ENCODE results near the gene PRRT4. TPM values are rescaled to one million over a fixed set of nuclear protein-coding genes. Genes with fewer than 3 reads are reported as not detected.

The PRRT4 gene
- total RNA-seq, 1 donor from 2014 or later: not detected

DNA sequence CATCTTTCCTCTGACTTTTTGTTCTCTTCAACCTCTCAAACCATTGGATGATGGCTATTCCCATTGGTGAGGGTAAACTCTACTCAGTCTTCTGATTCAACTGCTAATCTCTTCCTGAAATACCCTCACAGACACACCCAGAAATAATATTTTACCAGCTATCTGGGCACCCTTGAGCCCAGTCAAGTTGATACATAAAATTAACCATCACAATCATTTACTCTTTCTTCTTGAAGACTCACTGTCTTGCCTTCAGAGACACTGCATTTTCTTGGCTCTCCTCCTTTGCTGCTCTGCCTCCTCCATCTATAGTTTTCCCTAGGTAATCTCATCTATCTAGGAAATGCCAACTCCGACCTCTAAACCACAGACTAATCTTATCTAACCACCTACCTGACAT, 12.6 kb upstream of the PRRT4 start:
- Mint-ChIP-seq H3K36me3 (ENCODE audit: low read depth) (no peaks in the 10 kb centered on the region), H3K27me3 (peaks cover 12% of the 10 kb centered on the region), H3K4me1 (no peaks in the 10 kb centered on the region), H3K9me3 (peaks cover 3% of the 10 kb centered on the region), H3K27ac (no peak overlapping the region), H3K4me3 (no peak overlapping the region)
- ChIA-PET CTCF (interaction anchor here (0.5 kb wide), 1 partner anchor 14 kb away, joined by 3 read pairs; no protein-coding TSS in a partner anchor), POLR2A (interaction anchor here (0.6 kb wide), 1 partner anchor 707 kb away, joined by 8 read pairs; no protein-coding TSS in a partner anchor)
- intact Hi-C loops (cut with micrococcal nuclease): no loop called here
- ATAC-seq (ENCODE audit: low read depth) (no peak), DNase-seq (no peak)
- TF ChIP-seq, protein P1, sequence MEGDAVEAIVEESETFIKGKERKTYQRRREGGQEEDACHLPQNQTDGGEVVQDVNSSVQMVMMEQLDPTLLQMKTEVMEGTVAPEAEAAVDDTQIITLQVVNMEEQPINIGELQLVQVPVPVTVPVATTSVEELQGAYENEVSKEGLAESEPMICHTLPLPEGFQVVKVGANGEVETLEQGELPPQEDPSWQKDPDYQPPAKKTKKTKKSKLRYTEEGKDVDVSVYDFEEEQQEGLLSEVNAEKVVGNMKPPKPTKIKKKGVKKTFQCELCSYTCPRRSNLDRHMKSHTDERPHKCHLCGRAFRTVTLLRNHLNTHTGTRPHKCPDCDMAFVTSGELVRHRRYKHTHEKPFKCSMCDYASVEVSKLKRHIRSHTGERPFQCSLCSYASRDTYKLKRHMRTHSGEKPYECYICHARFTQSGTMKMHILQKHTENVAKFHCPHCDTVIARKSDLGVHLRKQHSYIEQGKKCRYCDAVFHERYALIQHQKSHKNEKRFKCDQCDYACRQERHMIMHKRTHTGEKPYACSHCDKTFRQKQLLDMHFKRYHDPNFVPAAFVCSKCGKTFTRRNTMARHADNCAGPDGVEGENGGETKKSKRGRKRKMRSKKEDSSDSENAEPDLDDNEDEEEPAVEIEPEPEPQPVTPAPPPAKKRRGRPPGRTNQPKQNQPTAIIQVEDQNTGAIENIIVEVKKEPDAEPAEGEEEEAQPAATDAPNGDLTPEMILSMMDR (IDR thresholded peaks at IDR 0.05): no peak

DNA sequence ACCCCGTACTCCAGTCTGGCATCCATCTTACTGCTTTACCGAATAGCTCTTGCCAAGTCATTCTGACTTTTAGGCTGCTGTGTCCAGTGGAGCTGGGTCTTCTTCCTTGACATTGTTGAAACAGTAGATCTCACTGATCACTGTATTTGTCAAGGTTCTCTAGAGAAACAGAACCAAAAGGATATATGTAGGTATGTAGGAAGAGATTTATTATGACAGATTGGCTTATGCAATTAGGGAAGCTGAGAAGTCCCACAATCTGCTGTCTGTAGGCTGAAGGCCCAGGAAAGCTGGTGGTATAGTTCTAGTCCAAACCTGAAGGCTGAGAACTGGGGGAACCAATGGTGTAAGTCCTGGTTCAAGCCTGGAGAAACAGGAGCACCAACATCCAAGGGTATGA, 12.1 kb upstream of the PRRT4 start:
- ChIA-PET POLR2A (no interaction called here), CTCF (interaction anchor here (0.5 kb wide), 1 partner anchor 14 kb away, joined by 3 read pairs; no protein-coding TSS in a partner anchor)
- ATAC-seq (ENCODE audit: low read depth): no peak
- no peak for DNase-seq
- intact Hi-C loops (cut with micrococcal nuclease): no loop called here
- Mint-ChIP-seq H3K36me3 (ENCODE audit: low read depth) (no peaks in the 10 kb centered on the region), H3K9me3 (peaks cover 3% of the 10 kb centered on the region), H3K27me3 (peaks cover 13% of the 10 kb centered on the region), H3K4me3 (no peak overlapping the region), H3K27ac (no peak overlapping the region), H3K4me1 (no peaks in the 10 kb centered on the region)
- TF ChIP-seq, protein P1 (IDR thresholded peaks at IDR 0.05): no peak

DNA sequence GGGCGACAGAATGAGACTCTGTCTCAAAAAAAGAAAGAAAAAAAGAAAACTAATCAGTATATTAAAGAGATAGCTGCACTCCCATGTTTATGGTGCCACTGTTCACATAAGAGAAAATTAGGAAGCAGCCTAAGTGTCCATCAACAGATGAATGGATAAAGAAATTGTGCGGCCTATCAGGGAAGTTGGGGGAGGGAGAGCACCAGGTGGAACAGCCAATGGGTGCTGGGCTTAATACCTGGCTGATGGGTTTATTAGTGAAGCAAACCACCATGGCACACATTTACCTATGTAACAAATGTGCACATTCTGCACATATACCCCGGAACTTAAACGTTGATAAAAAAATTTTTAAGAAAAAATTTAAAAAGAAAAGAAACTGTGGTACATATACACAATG, 9.0 kb upstream of the PRRT4 start:
- Mint-ChIP-seq H3K4me3 (no peak overlapping the region), H3K9me3 (peaks cover 3% of the 10 kb centered on the region), H3K4me1 (no peaks in the 10 kb centered on the region), H3K27me3 (peaks cover 34% of the 10 kb centered on the region), H3K36me3 (ENCODE audit: low read depth) (no peaks in the 10 kb centered on the region), H3K27ac (no peak overlapping the region)
- intact Hi-C loops (cut with micrococcal nuclease): no loop called here
- ATAC-seq (ENCODE audit: low read depth) (no peak), DNase-seq (no peak)
- ChIA-PET POLR2A (no interaction called here), CTCF (no interaction called here)
- TF ChIP-seq, protein P1 (IDR thresholded peaks at IDR 0.05): no peak

DNA sequence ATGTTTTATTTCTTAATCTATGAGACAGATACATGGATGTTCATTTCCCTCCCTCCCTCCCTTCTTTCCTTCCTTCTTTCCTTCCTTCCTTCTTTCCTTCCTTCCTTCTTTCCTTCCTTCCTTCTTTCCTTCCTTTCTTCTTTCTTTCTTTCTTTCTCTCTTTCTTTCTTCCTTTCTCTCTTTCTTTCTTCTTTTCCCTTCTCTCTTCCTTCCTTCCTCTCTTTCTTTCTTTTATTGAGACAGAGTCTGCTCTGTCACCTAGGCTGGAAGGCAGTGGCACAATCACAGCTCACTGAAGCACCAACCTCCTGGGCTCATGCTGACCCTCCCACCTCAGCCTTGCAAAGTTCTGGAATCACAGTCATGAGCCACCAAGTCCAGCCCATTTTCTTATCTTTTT, 5.5 kb upstream of the PRRT4 start:
- ChIA-PET CTCF (no interaction called here), POLR2A (no interaction called here)
- Mint-ChIP-seq H3K27ac (no peak overlapping the region), H3K4me3 (no peak overlapping the region), H3K9me3 (no peaks in the 10 kb centered on the region), H3K4me1 (peaks cover 4% of the 10 kb centered on the region), H3K27me3 (peaks cover 49% of the 10 kb centered on the region), H3K36me3 (ENCODE audit: low read depth) (no peaks in the 10 kb centered on the region)
- no peak for DNase-seq
- intact Hi-C loops (cut with micrococcal nuclease): no loop called here
- TF ChIP-seq, protein P1 (IDR thresholded peaks at IDR 0.05): no peak
- ATAC-seq (ENCODE audit: low read depth): no peak

DNA sequence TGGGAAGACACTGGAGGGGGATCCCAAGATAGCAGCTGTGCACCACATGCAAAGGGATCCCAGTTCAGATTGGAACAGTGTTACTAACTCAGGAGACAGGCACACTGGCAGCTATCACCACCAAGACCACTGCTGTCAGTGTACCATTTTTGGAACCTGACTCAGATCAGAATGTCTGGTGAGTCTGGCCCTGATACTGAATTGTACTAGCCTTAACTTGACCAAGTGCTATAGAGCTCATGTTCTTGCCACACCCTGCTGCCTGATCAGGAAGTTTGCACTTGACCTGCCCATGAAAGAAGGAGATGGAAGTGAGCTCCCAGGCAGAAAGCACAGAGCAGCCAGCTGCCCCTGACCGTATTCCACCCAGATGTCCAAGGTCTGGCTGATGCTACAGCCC, 4.8 kb upstream of the PRRT4 start:
- TF ChIP-seq, protein P1 (IDR thresholded peaks at IDR 0.05): no peak
- H3K27me3 Mint-ChIP-seq: peaks cover 52% of the 10 kb centered on the region
- ChIA-PET POLR2A (no interaction called here), CTCF (no interaction called here)
- H3K27ac Mint-ChIP-seq: no peak overlapping the region
- intact Hi-C loops (cut with micrococcal nuclease): no loop called here
- DNase-seq (no peak), ATAC-seq (ENCODE audit: low read depth) (no peak)
- no peak overlapping the region for H3K4me3 Mint-ChIP-seq
- H3K4me1 Mint-ChIP-seq: peaks cover 8% of the 10 kb centered on the region
- no peaks in the 10 kb centered on the region for H3K36me3 Mint-ChIP-seq (ENCODE audit: low read depth)
- no peaks in the 10 kb centered on the region for H3K9me3 Mint-ChIP-seq
